Left colon (tissue), 2 donors: ENCODE data around the gene DIDO1. TPM values are rescaled to one million over a fixed set of nuclear protein-coding genes. Genes with fewer than 3 reads are reported as not detected.
A peak's percentile ranks its signal among the peaks of the same experiment; 100 is the strongest.
"Not testable (repeated sequence)": the region's sequence is repeated elsewhere in the genome, so short reads cannot be mapped to it uniquely, and the experiment has no call there.

Experiments used
- ATAC-seq: fragments of 200-7000 bp; cut with Tn5 transposase; one replicate; pipeline ENCODE4 v1.9.1; 2020; ENCODE audit warnings: mild to moderate bottlenecking, moderate library complexity
- DNase-seq, 2 donors: peaks; one replicate each; pipeline ENCODE4 v3.0.0-alpha.2; 2020
- intact Hi-C, 2 donors: fragments of 100-400 bp; cut with DNase I in 1 of 2; cut with micrococcal nuclease in 1 of 2; formaldehyde crosslinking; loops; one replicate each; pipeline versions ENCODE4 v1.11.2 to v1.14.0; 2022; cut with DNase I, micrococcal nuclease
- total RNA-seq, 2 donors: library from RNA; stranded (reverse); fragmentation: NEBNext Ultra II Directional; extraction: Animal tissue kit (Norgen Biotek cat#: 25700); gene quantifications; one replicate each; pipeline ENCODE4 v1.2.1, GENCODE V29; 2021
- donor health status: DM: no; HTN: no; CAD: no.
- donor health status: DM: yes; HTN: yes; CAD: no.

The DIDO1 gene
- total RNA-seq, 2 donors from 2014 or later: 50.5 to 55.3 TPM

- no peak for ATAC-seq
Measured at GRCh38 chr20:62963614-62964397, 37.5 kb upstream of the DIDO1 start.

GRCh38 chr20:62962891-62963613 is 36.7 kb upstream of the DIDO1 start:
- ATAC-seq: no peak

More at GRCh38 chr20:62963614-62964397, 37.5 kb upstream of the DIDO1 start:
- no peak for DNase-seq
- intact Hi-C loops: no loop called here

DNA sequence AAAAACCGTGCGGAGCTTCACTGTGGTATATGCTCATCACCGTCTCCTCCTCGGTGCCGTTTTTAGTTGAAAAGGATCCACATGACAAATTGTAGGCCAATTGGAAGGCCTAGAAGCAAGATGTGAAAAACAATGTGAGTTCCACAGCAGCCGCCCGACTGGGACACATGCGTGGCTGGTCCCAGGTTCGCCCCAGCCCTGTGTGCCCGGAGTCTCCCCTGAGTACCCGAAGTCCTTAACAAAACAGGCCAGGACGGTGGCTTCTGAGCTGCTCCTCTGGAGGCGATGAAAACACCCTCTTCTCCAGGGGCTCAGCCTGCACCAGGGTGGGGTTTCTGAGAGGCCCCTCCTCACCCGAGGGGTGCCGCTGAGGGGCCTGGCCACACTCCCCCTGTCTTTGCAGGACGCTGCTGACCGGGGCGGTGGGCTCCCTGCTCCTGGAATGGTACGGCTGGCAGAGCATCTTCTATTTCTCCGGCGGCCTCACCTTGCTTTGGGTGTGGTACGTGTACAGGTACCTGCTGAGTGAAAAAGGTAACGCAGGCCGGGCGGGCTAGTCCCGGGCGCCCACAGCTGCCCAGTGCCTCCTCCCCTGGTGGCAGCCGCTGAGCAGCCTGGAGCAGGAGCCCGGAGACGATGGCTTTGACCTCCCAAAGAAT is 36.0 kb upstream of the DIDO1 start:
- intact Hi-C loops: no loop called here
- DNase-seq (no peak), ATAC-seq (no peak)

More at GRCh38 chr20:62962891-62963613, 36.7 kb upstream of the DIDO1 start:
- intact Hi-C loops: no loop called here
- DNase-seq: no peak

- DNase-seq (no peak), ATAC-seq (no peak)
- intact Hi-C loops: no loop called here
Measured at GRCh38 chr20:62961799-62962198, 35.5 kb upstream of the DIDO1 start.

GRCh38 chr20:62961310-62961783 is 35.0 kb upstream of the DIDO1 start:
- no peak for ATAC-seq
- intact Hi-C loops: no loop called here
- DNase-seq: no peak

DNA sequence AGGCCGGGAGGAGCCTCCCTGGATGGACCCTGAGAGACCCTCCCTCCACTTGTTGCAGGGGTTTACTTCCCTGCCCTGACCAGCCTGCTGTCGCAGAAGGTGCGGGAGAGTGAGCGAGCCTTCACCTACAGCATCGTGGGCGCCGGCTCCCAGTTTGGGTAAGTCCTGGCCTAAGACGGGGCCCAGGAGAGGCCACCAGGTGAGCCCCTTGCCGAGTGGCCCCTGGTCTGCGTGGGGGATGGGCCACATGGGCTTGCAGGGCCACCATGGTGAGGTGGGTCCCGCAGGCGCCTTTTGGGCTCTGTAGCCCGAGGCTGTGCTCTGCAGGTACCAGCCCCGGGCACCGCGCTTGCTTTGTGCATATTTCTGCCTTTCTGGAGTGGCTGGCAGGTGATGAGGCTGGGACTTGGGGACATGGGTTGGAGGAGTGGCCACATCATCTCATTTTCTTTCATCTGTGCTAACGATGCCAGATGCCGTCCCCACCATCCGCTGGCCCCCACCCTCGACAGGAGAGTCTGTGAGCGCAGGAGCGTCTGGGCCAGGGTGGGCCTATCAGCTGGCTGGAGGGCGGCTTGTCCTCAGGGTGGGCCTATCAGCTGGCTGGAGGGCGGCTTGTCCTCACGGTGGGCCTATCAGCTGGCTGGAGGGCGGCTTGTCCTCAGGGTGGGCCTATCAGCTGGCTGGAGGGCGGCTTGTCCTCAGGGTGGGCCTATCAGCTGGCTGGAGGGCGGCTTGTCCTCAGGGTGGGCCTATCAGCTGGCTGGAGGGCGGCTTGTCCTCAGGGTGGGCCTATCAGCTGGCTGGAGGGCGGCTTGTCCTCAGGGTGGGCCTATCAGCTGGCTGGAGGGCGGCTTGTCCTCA is 34.4 kb upstream of the DIDO1 start:
- intact Hi-C loops, DNase-seq, ATAC-seq: not testable (repeated sequence)

- intact Hi-C loops: no loop called here
- ATAC-seq (no peak), DNase-seq (no peak)
Measured at GRCh38 chr20:62959998-62960436, 33.7 kb upstream of the DIDO1 start.

DNA sequence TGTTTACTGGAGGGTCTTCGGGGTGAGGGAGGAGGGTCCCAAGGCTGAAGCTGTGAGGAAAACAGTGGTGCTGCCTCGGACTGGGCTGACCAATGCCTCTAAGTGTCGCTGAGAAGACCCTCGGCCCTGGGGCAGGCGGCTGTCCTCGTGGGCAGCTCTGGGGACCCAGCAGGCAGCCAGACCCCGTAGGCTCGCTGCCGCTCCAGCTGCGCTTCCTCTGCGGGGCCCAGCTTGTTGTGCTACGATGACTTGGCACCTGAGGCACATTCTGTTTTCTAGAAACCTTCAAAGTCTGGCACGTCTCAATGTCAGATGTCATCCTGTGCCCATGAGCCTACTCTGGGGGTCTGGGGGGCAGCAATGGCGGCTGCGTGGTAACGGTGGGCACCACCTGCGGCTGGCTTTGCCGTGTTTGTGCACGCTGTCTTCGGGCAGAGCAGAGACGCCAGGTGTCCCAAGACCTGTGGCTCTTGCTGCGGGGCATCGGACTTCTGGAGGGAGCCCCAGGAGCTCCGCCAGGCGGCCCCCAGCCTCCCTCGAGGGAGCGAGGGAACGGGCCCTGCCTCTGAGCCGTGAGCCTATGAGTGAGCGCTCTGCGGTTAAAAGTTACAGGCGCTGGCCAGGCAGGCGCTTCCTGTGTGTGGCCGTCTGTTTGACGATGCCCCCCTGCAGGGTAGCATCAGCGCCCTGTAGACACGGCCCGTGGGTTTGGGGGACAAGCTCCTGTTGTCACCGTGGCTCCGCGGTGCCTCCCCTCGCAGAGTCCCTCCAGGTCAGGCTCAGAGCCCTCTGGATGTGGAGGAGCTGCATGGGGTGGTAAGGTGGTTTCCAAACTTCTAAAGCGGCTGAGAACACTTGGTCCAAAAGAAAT is 33.0 kb upstream of the DIDO1 start:
- ATAC-seq (no peak), DNase-seq (no peak)
- intact Hi-C loops: no loop called here

GRCh38 chr20:62958388-62959100 is 32.2 kb upstream of the DIDO1 start:
- no peak for ATAC-seq
- DNase-seq: no peak
- intact Hi-C loops: no loop called here

DNA sequence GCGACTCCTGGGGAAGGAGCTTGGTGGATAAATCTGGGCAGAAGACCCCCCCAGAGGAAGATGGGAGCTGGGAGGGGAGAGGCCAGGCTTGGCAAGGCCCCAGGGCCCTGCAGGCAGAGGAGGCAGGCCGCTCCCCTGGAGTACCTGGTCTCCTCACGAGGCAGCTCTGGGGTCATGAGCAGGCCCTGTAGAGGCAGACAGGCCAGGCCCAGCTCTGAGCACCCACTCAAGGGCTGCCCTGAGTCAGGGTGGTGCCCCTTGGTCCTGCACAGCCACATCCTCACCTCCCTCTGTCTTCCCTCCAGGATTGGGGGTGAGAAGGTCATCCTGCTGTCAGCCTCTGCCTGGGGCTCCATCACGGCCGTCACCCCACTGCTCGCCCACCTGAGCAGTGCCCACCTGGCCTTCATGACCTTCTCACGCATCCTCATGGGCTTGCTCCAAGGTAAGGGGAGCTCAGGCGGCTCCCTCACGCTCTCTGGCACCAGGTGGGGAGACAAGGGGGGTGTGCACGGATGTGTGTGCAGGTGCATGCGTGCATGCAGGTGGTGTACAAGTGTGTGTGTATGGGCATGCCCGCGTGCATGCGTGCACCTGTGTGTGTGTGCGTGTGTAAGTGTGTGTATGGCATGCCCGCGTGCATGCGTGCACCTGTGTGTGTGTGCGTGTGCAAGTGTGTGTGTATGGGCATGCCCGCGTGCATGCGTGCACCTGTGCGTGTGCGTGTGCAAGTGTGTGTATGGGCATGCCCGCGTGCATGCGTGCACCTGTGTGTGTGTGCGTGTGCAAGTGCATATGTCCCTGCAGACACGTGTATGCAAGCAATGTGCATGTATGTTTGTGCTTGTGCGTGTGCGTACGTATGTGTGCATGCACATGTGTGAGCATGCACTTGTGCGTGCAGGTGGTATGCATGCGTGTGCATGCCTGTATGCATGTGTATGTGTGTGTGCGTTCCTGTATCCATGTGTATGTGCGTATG is 31.1 kb upstream of the DIDO1 start:
- intact Hi-C loops: no loop called here
- ATAC-seq (no peak), DNase-seq (no peak)

DNA sequence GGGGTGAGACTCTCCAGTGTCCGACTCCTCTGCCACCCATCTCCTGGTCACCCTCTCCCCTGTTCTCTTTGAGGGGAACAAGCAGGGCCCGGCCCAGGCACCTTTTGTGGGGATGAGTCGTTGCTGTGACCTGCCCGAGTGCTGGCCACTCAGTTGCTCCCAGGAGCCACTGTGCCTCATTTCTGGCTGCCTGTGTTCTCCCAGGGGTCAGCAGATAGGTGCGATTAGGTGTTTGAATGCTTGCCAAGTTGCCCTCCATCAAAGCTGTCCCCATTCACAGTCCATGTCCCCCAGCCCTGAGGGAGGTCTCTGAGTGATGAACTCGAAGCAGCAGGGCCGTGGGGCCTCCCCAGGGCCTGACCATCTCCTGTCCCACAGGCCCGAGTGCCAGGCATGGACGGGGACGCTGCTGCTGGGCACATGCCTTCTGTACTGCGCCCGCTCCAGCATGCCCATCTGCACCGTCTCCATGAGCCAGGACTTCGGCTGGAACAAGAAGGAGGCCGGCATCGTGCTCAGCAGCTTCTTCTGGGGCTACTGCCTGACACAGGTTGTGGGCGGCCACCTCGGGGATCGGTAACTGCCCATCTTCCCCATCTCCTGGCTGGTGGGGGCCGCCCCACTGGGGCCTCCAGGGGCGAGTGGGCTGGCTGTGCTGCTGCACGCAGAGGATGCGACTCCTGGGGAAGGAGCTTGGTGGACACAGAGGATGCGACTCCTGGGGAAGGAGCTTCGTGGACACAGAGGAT is 30.3 kb upstream of the DIDO1 start:
- intact Hi-C loops: no loop called here
- no peak for ATAC-seq
- DNase-seq: no peak

- ATAC-seq (peak; percentile 42), DNase-seq (peak; percentile 44 to 56)
- intact Hi-C loops: no loop called here
Measured at GRCh38 chr20:62955519-62956386, 29.4 kb upstream of the DIDO1 start.

DNA sequence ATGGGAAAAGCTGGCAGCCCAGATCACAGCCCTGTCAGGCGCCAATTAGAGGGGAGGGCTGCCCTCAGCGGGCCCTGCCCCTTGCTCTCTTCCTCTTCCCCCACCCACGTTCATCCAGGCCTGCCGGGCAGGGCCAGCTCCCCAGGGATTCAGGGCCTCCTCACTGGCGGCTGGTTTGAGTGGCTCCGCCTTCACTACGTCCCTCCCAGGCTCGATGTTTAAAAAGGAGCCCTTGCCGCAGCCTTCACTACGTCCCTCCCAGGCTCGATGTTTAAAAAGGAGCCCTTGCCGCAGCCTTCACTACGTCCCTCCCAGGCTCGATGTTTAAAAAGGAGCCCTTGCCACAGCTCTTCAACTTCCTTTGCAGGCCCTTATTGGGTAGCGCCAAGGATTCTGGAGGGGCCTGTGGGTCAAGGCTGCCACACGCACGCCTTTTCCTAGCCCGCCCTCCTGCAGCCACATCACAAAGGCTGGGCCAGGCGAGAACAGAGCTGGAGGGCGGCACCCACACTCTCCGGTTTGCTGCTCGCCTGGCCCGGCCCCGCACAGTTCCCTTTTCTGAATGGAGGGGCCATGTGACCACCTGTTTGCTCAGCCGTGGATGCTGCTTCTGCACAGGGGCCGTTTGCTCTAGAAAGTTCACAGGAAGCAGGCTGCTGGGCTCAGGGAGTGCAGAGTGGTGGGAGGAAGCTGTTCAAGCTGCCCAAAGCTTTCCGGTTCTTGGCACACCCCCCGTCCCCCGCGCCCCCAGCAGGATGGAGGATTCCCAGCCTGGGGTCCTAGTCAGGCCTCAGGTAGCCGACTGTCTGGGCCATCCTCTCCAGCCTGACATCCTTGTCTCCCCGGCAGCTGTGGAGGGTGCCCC is 27.8 kb upstream of the DIDO1 start:
- intact Hi-C loops: no loop called here
- ATAC-seq (peak; percentile 58), DNase-seq (peak; percentile 82 to 85)
